Measurements from ENCODE around the gene NFIA. TPM values are rescaled to one million over a fixed set of nuclear protein-coding genes. Genes with fewer than 3 reads are reported as not detected.

Gene NFIA
- total and polyA plus RNA-seq, 12 donors: 11.2 to 117 (median 92.5) TPM

DNA sequence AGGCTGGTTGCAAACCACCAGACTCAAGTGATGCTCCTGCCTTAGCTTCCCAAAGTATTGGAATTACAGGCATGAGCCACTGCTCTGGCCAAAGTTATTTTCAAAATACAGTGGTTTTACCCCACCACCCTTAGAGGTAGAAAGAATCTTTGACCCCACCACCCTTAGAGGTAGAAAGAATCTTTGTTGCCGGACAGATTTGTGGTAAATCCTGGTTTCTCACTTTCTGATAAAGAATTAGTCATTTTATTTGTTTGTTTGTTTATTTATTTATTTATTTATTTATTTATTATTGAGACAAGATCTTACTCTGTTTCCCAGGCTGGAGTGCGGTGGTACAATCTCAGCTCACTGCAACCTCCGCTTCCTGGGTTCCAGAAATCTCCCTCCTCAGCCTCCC, 55.9 kb downstream of the NFIA start:
- no peaks in the 10 kb centered on the region for H3K36me3 ChIP-seq
- no peak overlapping the region for H3K4me3 ChIP-seq
- no peak for DNase-seq
- H3K27me3 ChIP-seq: no peaks in the 10 kb centered on the region
- TF ChIP-seq, protein P1, sequence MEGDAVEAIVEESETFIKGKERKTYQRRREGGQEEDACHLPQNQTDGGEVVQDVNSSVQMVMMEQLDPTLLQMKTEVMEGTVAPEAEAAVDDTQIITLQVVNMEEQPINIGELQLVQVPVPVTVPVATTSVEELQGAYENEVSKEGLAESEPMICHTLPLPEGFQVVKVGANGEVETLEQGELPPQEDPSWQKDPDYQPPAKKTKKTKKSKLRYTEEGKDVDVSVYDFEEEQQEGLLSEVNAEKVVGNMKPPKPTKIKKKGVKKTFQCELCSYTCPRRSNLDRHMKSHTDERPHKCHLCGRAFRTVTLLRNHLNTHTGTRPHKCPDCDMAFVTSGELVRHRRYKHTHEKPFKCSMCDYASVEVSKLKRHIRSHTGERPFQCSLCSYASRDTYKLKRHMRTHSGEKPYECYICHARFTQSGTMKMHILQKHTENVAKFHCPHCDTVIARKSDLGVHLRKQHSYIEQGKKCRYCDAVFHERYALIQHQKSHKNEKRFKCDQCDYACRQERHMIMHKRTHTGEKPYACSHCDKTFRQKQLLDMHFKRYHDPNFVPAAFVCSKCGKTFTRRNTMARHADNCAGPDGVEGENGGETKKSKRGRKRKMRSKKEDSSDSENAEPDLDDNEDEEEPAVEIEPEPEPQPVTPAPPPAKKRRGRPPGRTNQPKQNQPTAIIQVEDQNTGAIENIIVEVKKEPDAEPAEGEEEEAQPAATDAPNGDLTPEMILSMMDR (IDR thresholded peaks at IDR 0.05): no peak
- WGBS, 2 donors: 96 to 99% methylated on average over 3 of the region's 3 CpGs
- peaks cover 12 to 64% (median 50%) of the 10 kb centered on the region in 9 donors for H3K4me1 ChIP-seq
- no peak for ATAC-seq
- intact Hi-C loops (cut with DNase I): no loop called here
- H3K27ac ChIP-seq: peak overlapping the region in 1 of 10 donors; percentile 27
- H3K9me3 ChIP-seq: no peaks in the 10 kb centered on the region

DNA sequence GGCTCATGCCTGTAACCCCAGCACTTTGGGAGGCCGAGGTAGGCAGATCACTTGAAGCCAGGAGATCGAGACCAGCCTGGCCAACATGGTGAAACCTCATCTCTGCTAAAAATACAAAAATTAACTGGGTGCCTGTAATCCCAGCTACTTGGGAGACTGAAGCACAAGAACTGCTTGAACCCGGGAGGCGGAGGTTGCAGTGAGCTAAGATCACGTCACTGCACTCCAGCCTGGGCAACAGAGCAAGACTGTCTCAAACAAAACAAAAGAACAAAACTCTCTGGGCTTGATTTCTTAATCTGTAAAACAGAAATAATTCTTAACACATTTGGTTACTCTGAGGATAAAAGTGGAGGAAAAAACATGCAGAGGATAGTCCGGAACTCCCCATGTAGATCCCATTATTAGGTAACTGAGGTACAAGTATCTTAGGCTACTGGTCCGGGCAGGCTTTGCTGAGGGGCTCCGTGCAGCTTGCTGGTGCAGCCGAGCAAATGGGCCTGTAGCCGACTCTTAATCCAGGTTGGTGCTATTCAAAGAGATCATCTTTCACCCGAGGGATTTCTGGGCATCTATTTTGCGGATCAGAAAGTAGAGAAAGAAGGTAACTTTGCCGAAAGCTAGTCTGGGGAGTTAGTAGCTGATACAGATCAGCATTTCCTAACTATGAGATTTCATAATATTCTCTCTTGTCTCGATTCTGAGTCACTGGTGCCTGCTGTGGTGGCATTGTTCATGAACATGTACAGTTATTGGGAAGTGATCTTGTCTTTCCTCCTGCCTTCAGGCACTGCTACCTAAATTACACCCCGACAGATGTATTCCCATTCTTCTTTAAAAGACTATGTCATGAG, 56.8 kb downstream of the NFIA start:
- no peaks in the 10 kb centered on the region for H3K36me3 ChIP-seq
- H3K27me3 ChIP-seq: no peaks in the 10 kb centered on the region
- TF ChIP-seq, protein P1 (IDR thresholded peaks at IDR 0.05): no peak
- no peaks in the 10 kb centered on the region for H3K9me3 ChIP-seq
- no peak for DNase-seq
- peak in 2 of 8 donors; percentile 22 to 57 for ATAC-seq
- intact Hi-C loops (cut with DNase I): no loop called here
- H3K27ac ChIP-seq: peak overlapping the region in 3 of 10 donors; percentile 27 to 32 (median 28)
- H3K4me1 ChIP-seq: peaks cover 12 to 66% (median 54%) of the 10 kb centered on the region in 9 donors
- H3K4me3 ChIP-seq: no peak overlapping the region
- 61 to 74% methylated on average over 15 of the region's 15 CpGs for WGBS, 2 donors

DNA sequence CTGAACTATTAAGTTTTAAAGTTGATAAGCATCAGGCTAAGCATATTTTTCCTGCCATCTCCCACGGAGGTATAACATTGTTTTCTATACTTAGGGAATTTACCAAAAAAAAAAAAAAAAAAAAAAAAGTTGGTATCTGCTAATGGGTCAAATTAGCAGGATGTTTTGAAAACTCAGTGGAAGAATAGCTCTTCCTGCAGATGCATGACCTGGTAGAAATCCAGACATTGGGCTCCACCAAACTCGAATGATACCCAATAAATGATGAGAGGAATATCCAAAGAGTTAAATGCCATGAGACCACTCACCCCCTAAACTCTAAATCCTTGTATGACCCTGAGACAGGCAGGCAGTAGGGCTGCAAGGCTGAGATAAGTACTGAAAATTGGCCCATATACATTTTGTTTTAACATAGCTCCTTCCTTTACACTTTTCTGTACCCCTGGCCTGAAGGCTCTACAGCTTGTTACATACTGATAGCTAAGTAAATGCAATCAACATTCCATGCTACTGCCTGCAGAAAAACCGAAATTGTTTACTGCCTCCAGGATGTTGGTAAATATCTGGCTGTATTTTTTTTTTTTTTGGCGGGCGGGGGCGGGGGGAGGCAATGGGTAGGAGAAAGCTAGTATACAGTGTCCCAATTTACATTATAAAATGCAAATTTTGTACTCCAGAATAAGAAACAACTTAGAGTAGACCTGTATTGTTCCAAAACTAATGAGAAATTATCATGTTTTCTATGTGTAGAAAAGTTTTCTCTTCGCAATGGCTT, 57.6 kb downstream of the NFIA start:
- peaks cover 0 to 3% (median 0%) of the 10 kb centered on the region in 9 donors for H3K36me3 ChIP-seq
- no peaks in the 10 kb centered on the region for H3K9me3 ChIP-seq
- peaks cover 12 to 69% (median 59%) of the 10 kb centered on the region in 9 donors for H3K4me1 ChIP-seq
- TF ChIP-seq, protein P1 (IDR thresholded peaks at IDR 0.05): no peak
- no peak overlapping the region for H3K4me3 ChIP-seq
- ATAC-seq: no peak
- 58 to 60% methylated on average over 7 of the region's 7 CpGs for WGBS, 2 donors
- intact Hi-C loops (cut with DNase I): no loop called here
- no peaks in the 10 kb centered on the region for H3K27me3 ChIP-seq
- H3K27ac ChIP-seq: peak overlapping the region in 3 of 10 donors; percentile 11 to 69 (median 32)
- no peak for DNase-seq

DNA sequence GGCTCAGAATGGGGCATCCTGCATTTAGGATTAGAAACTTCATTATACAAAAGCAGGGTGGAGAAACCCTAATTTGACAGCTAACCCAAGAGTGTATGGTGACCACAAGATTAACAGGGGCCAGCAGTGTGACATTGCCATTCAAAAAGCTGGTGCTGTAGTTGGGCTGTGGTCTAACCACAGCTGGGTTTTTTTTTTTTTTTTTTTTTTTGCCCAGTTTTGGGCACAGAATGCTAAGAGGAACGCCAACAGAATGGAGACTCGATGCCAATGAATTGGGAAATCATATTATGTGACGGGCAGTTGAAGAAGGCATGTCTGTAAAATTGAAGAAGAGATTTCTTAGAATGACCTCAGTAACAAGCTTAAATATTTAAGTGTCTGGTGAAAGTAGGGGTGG, 58.4 kb downstream of the NFIA start:
- Histone ChIP-seq H3K27ac (peak overlapping the region in 6 of 10 donors; percentile 11 to 69 (median 32)), H3K36me3 (peaks cover 0 to 4% (median 0%) of the 10 kb centered on the region in 9 donors), H3K4me3 (no peak overlapping the region), H3K9me3 (no peaks in the 10 kb centered on the region), H3K4me1 (peaks cover 9 to 69% (median 59%) of the 10 kb centered on the region in 9 donors), H3K27me3 (no peaks in the 10 kb centered on the region)
- TF ChIP-seq, protein P1 (IDR thresholded peaks at IDR 0.05): no peak
- WGBS, 2 donors: 70 to 83% methylated on average over 3 of the region's 3 CpGs
- DNase-seq (no peak), ATAC-seq (no peak)
- intact Hi-C loops (cut with DNase I): no loop called here
